K562 (cell line): ENCODE data around the gene GGACT. TPM values are rescaled to one million over a fixed set of nuclear protein-coding genes. Genes with fewer than 3 reads are reported as not detected.

ENCODE experiments used
- BRCA1 ChIP-seq, 2 experiments: fragments of 450-650 bp in 1 of 2; sonication (generic) in 1 of 2; formaldehyde crosslinking in 1 of 2; IDR thresholded peaks; 2 replicates each; pipeline versions ENCODE4 v1.5.0 to v1.6.1; 2017 to 2020; ENCODE audit warnings: mild to moderate bottlenecking in 1 of 2, missing genetic modification reagents in 1 of 2
- CREBBP ChIP-seq: IDR thresholded peaks from one replicate; pipeline ENCODE4 v1.6.1; 2012; ENCODE audit warnings: low read depth, mild to moderate bottlenecking, control low read depth, inconsistent platforms, low read length
- DPF2 ChIP-seq: fragments of 450-650 bp; IDR thresholded peaks from 2 replicates; pipeline ENCODE4 v1.6.1; 2016
- EHMT2 ChIP-seq: fragments of 450-650 bp; IDR thresholded peaks from 2 replicates; pipeline ENCODE4 v1.6.1; 2018; ENCODE audit warnings: antibody characterized with exemption
- GTF3C2 ChIP-seq: IDR thresholded peaks from 3 replicates; pipeline ENCODE4 v1.6.1; 2011; ENCODE audit warnings: borderline replicate concordance, mild to moderate bottlenecking, moderate library complexity; ENCODE audit not compliant: insufficient read length; ENCODE audit errors: extremely low read depth
- LARP7 ChIP-seq: fragments of 450-650 bp; IDR thresholded peaks from 2 replicates; pipeline ENCODE4 v1.6.1; 2016
- MCM5 ChIP-seq: fragments of 450-650 bp; IDR thresholded peaks from 2 replicates; pipeline ENCODE4 v1.6.1; 2016; ENCODE audit warnings: low read depth
- PYGO2 ChIP-seq: fragments of 450-650 bp; IDR thresholded peaks from 2 replicates; pipeline ENCODE4 v1.6.1; 2016; ENCODE audit warnings: mild to moderate bottlenecking, missing genetic modification characterization, moderate library complexity, missing compliant biosample characterization
- WHSC1 ChIP-seq: IDR thresholded peaks from one replicate; pipeline ENCODE4 v1.6.1; 2012; ENCODE audit warnings: low read length, control low read depth, inconsistent platforms
- ZC3H11A ChIP-seq: IDR thresholded peaks from 2 replicates; pipeline ENCODE4 v1.6.1; 2012; ENCODE audit warnings: low read depth, low read length, improper control_type of control experiment
- polyA plus RNA-seq, 8 experiments: library from polyadenylated mRNA; depleted of rRNA in 4 of 8; stranded (reverse) in 5 of 8; unstranded in 3 of 8; fragments of >200 nt; fragmentation: Nextera tagmentation in 2 of 8; fragmentation: Illumina TruSeq in 1 of 8; extraction: Ambion mirVana in 2 of 8; extraction: Trizol in 1 of 8; gene quantifications; 2 replicates each; pipeline versions ENCODE4 v1.2.1 to v1.2.3, GENCODE V29; 2011 to 2014; ENCODE audit warnings: inconsistent platforms in 1 of 8, missing spikeins in 1 of 8
- total RNA-seq, 7 experiments: library from RNA; depleted of rRNA in 6 of 7; stranded (reverse); fragments of >200 nt in 6 of 7; fragmentation: Illumina TruSeq in 2 of 7; extraction: Trizol in 2 of 7; gene quantifications; 2 replicates each; pipeline versions ENCODE4 v1.2.1 to v1.2.3, GENCODE V29; 2011 to 2021; ENCODE audit warnings: low replicate concordance in 1 of 7
- TF ChIP-seq, protein P1 (sequence below), 2 experiments: fragments of 450-650 bp; formaldehyde crosslinking in 1 of 2; IDR thresholded peaks; 2 replicates each; pipeline versions ENCODE4 v1.4.0 to v1.6.1; 2014 to 2020; ENCODE audit warnings: mild to moderate bottlenecking in 2 of 2, borderline replicate concordance in 1 of 2, low read depth in 1 of 2
- TF ChIP-seq, protein P2 (sequence below), 3 experiments: fragments of 200-800 bp in 1 of 3; fragments of 250-450 bp in 1 of 3; fragments of 450-650 bp in 1 of 3; sonication (Bioruptor Pico) in 1 of 3; sonication (Bioruptor generic) in 1 of 3; formaldehyde crosslinking in 1 of 3; IDR thresholded peaks; 2 replicates each; pipeline versions ENCODE4 v1.6.1 to v1.8.0; 2016 to 2022; ENCODE audit warnings: mild to moderate bottlenecking in 2 of 3, missing genetic modification characterization in 2 of 3, missing compliant biosample characterization in 1 of 3, moderate library complexity in 1 of 3

The GGACT gene
- total and polyA plus RNA-seq, 9 of the 15 experiments (the other 6 are each of a cell fraction or from before 2014, with no cell fraction given) = 0.20 to 3.2 (median 1.7) TPM

DNA sequence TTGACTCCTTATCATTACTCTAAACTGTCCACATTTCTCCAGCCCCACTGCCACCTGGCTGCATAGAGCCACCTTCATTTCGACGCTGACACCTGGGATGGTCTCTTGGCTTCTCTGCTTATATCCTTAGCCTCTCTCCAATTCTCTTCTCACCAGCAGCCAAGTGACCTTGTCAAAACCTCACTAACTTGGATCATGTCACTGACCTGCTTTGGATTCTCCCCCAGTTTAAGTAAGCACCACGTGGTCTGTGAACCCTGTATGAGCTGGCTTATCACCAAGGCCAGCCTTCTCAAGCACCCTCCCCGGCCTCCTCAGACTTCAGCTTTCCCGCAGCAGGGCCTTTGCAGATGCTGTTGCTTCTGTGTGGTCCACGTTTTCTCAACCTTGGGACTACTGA lies 12.3 kb upstream of the GGACT start (continued):
- TF ChIP-seq GTF3C2 = no peak
- peak; percentile 53; the same call in 1 of the 2 replicates for TF ChIP-seq EHMT2
- no peak for TF ChIP-seq MCM5
- peak; percentile 66 for TF ChIP-seq DPF2
- no peak for TF ChIP-seq BRCA1 (IDR thresholded peaks at IDR 0.05)
- TF ChIP-seq BRCA1 (CRISPR knock-in tag; IDR thresholded peaks at IDR 0.05) = no peak
- TF ChIP-seq PYGO2 (tag) = no peak
- TF ChIP-seq ZC3H11A = no peak
- no peak for TF ChIP-seq CREBBP
- no peak for TF ChIP-seq WHSC1
- TF ChIP-seq, protein P1, sequence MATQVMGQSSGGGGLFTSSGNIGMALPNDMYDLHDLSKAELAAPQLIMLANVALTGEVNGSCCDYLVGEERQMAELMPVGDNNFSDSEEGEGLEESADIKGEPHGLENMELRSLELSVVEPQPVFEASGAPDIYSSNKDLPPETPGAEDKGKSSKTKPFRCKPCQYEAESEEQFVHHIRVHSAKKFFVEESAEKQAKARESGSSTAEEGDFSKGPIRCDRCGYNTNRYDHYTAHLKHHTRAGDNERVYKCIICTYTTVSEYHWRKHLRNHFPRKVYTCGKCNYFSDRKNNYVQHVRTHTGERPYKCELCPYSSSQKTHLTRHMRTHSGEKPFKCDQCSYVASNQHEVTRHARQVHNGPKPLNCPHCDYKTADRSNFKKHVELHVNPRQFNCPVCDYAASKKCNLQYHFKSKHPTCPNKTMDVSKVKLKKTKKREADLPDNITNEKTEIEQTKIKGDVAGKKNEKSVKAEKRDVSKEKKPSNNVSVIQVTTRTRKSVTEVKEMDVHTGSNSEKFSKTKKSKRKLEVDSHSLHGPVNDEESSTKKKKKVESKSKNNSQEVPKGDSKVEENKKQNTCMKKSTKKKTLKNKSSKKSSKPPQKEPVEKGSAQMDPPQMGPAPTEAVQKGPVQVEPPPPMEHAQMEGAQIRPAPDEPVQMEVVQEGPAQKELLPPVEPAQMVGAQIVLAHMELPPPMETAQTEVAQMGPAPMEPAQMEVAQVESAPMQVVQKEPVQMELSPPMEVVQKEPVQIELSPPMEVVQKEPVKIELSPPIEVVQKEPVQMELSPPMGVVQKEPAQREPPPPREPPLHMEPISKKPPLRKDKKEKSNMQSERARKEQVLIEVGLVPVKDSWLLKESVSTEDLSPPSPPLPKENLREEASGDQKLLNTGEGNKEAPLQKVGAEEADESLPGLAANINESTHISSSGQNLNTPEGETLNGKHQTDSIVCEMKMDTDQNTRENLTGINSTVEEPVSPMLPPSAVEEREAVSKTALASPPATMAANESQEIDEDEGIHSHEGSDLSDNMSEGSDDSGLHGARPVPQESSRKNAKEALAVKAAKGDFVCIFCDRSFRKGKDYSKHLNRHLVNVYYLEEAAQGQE (IDR thresholded peaks at IDR 0.05; ENCODE audit: borderline replicate concordance) = peak; percentile 70
- TF ChIP-seq, protein P1 (CRISPR knock-in tag; IDR thresholded peaks at IDR 0.05; ENCODE audit: low read depth) = no peak
- TF ChIP-seq, protein P2, sequence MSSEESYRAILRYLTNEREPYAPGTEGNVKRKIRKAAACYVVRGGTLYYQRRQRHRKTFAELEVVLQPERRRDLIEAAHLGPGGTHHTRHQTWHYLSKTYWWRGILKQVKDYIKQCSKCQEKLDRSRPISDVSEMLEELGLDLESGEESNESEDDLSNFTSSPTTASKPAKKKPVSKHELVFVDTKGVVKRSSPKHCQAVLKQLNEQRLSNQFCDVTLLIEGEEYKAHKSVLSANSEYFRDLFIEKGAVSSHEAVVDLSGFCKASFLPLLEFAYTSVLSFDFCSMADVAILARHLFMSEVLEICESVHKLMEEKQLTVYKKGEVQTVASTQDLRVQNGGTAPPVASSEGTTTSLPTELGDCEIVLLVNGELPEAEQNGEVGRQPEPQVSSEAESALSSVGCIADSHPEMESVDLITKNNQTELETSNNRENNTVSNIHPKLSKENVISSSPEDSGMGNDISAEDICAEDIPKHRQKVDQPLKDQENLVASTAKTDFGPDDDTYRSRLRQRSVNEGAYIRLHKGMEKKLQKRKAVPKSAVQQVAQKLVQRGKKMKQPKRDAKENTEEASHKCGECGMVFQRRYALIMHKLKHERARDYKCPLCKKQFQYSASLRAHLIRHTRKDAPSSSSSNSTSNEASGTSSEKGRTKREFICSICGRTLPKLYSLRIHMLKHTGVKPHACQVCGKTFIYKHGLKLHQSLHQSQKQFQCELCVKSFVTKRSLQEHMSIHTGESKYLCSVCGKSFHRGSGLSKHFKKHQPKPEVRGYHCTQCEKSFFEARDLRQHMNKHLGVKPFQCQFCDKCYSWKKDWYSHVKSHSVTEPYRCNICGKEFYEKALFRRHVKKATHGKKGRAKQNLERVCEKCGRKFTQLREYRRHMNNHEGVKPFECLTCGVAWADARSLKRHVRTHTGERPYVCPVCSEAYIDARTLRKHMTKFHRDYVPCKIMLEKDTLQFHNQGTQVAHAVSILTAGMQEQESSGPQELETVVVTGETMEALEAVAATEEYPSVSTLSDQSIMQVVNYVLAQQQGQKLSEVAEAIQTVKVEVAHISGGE (CRISPR knock-in tag; IDR thresholded peaks at IDR 0.05) = no peak
- 0 out of 2 replicates have a peak, but pooled peaks have one; percentile 43 for TF ChIP-seq LARP7
